Neural cell (in vitro differentiated cells): ENCODE measurements around the gene ACAD11. TPM values are rescaled to one million over a fixed set of nuclear protein-coding genes. Genes with fewer than 3 reads are reported as not detected.

Experiments used
- H2AFZ ChIP-seq: fragments of 200-600, 300-800 bp; sonication (generic), shearing (Covaris generic); 2 replicates; pipeline ENCODE4 v1.6.0; 2014; ENCODE audit warnings: low read depth, mild to moderate bottlenecking, antibody characterized with exemption, low read length, moderate library complexity
- H3F3A ChIP-seq: fragments of 200-600 bp; shearing (Covaris generic); 2 replicates; pipeline ENCODE4 v1.6.1; 2016; ENCODE audit warnings: mild to moderate bottlenecking, moderate library complexity, mixed read lengths, antibody characterized with exemption, low read length; ENCODE audit not compliant: insufficient read depth, poor library complexity, severe bottlenecking
- H3K27ac ChIP-seq: fragments of 200-600, 300-800 bp; sonication (generic), shearing (Covaris generic); 2 replicates; pipeline ENCODE4 v1.5.1; 2014; ENCODE audit warnings: mild to moderate bottlenecking, low read length, moderate library complexity
- H3K27me3 ChIP-seq: fragments of 300-800, 200-600 bp; sonication (generic), shearing (Covaris generic); 2 replicates; pipeline ENCODE4 v1.6.0; 2014; ENCODE audit warnings: mild to moderate bottlenecking, low read depth, low read length, moderate library complexity; ENCODE audit not compliant: insufficient read depth
- H3K36me3 ChIP-seq: fragments of 300-800, 200-600 bp; sonication (generic), shearing (Covaris generic); 2 replicates; pipeline ENCODE4 v1.5.1; 2014; ENCODE audit warnings: mild to moderate bottlenecking, antibody characterized with exemption, low read length, moderate library complexity; ENCODE audit not compliant: insufficient read depth
- H3K4me2 ChIP-seq: fragments of 300-800, 200-600 bp; sonication (generic), shearing (Covaris generic); 2 replicates; pipeline ENCODE4 v1.6.0; 2014; ENCODE audit warnings: mild to moderate bottlenecking, low read length
- H3K4me3 ChIP-seq: fragments of 300-800, 200-600 bp; sonication (generic), shearing (Covaris generic); 2 replicates; pipeline ENCODE4 v1.5.1; 2014; ENCODE audit warnings: mild to moderate bottlenecking, low read length, moderate library complexity
- H3K79me2 ChIP-seq: fragments of 200-600 bp; shearing (Covaris generic); replicated peaks from 2 replicates; pipeline ENCODE4 v1.6.0; 2014; ENCODE audit warnings: mild to moderate bottlenecking, low read length, moderate library complexity; ENCODE audit not compliant: insufficient read depth
- H3K9ac ChIP-seq: fragments of 300-800, 200-600 bp; sonication (generic), shearing (Covaris generic); 2 replicates; pipeline ENCODE4 v1.6.1; 2016; ENCODE audit warnings: mild to moderate bottlenecking, low read length, mixed read lengths
- H3K9me2 ChIP-seq: fragments of 200-600 bp; shearing (Covaris generic); 2 replicates; pipeline ENCODE4 v1.6.1; 2016; ENCODE audit warnings: mild to moderate bottlenecking, low read length, mixed read lengths; ENCODE audit not compliant: insufficient read depth
- H3K9me3 ChIP-seq: fragments of 200-600, 300-800 bp; sonication (generic), shearing (Covaris generic); 2 replicates; pipeline ENCODE4 v1.6.1; 2016; ENCODE audit warnings: mild to moderate bottlenecking, mixed run types, low read length, moderate library complexity, mixed read lengths
- H4K20me1 ChIP-seq: fragments of 200-600 bp; shearing (Covaris generic); 2 replicates; pipeline ENCODE4 v1.6.1; 2016; ENCODE audit warnings: mild to moderate bottlenecking, mixed run types; ENCODE audit not compliant: insufficient read depth
- CTCF ChIP-seq: fragments of 450-650 bp; IDR thresholded peaks from 2 replicates; pipeline ENCODE4 v1.5.1; 2014; ENCODE audit warnings: antibody characterized with exemption, mild to moderate bottlenecking, moderate library complexity; ENCODE audit not compliant: poor library complexity, severe bottlenecking
- EP300 ChIP-seq: fragments of 450-650 bp; conservative IDR thresholded peaks from 2 replicates; pipeline ENCODE4 v1.6.1; 2014; ENCODE audit warnings: antibody characterized with exemption, mild to moderate bottlenecking, moderate library complexity; ENCODE audit not compliant: poor library complexity, severe bottlenecking
- EZH2 ChIP-seq: fragments of 200-600, 300-800 bp; shearing (Covaris generic), sonication (generic); IDR thresholded peaks from 2 replicates; pipeline ENCODE4 v1.6.1; 2014; ENCODE audit warnings: antibody characterized with exemption, low read length, borderline replicate concordance, mild to moderate bottlenecking; ENCODE audit not compliant: insufficient read depth, poor library complexity, severe bottlenecking
- MXI1 ChIP-seq: fragments of 450-650 bp; conservative IDR thresholded peaks from 2 replicates; pipeline ENCODE4 v1.6.1; 2014; ENCODE audit warnings: antibody characterized with exemption, mild to moderate bottlenecking; ENCODE audit not compliant: poor library complexity, severe bottlenecking
- POLR2AphosphoS5 ChIP-seq: IDR thresholded peaks from 2 replicates; pipeline ENCODE4 v1.6.1; 2012
- RAD21 ChIP-seq: fragments of 450-650 bp; conservative IDR thresholded peaks from 2 replicates; pipeline ENCODE4 v1.6.1; 2014; ENCODE audit warnings: antibody characterized with exemption, mild to moderate bottlenecking, moderate library complexity
- SMC3 ChIP-seq: fragments of 450-650 bp; conservative IDR thresholded peaks from 2 replicates; pipeline ENCODE4 v1.6.1; 2014; ENCODE audit warnings: antibody characterized with exemption, mild to moderate bottlenecking, moderate library complexity; ENCODE audit not compliant: poor library complexity
- TAF1 ChIP-seq: IDR thresholded peaks from 2 replicates; pipeline ENCODE4 v1.6.1; 2012; ENCODE audit warnings: low read depth
- polyA plus RNA-seq: library from polyadenylated mRNA; depleted of rRNA; stranded (reverse); fragments of >200 nt; gene quantifications from 2 replicates; pipeline ENCODE4 v1.2.3, GENCODE V29; 2014
- TF ChIP-seq, protein P1 (sequence below): IDR thresholded peaks from 2 replicates; pipeline ENCODE4 v1.6.1; 2012; ENCODE audit warnings: borderline replicate concordance

ACAD11 gene
- polyA plus RNA-seq, 1 donor from 2014 or later = 19.2 TPM

DNA sequence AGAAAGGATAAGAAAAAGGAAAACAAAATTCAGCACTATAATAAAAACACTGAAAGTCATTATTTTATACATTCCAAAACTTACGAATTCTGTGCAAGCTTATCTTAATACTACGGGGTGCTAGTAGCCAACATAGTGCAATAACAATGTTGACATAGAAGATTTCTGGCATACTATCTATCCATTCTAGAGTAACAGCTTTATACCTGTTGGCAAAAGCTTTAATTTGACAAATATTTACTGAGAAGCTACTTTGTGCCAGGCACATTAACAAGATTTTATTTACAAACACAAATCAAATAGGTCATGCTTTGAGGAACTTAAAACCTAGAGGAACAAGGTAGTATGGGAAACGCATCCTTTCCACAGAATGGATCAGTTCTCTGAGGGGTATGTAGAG, 61.4 kb downstream of the ACAD11 start:
- Histone ChIP-seq H4K20me1 (no peaks in the 10 kb centered on the region), H3K27me3 (no peaks in the 10 kb centered on the region), H3F3A (no peaks in the 10 kb centered on the region), H3K4me3 (no peak overlapping the region), H3K9ac (no peak overlapping the region), H3K79me2 (no peaks in the 10 kb centered on the region), H3K9me3 (no peaks in the 10 kb centered on the region), H2AFZ (no peak overlapping the region), H3K4me2 (no peak overlapping the region), H3K27ac (no peak overlapping the region), H3K9me2 (no peaks in the 10 kb centered on the region), H3K36me3 (peaks cover 4% of the 10 kb centered on the region)
- no peak for TF ChIP-seq TAF1
- no peak for TF ChIP-seq MXI1

GRCh38 chr3:132597660-132598059, 61.9 kb downstream of the ACAD11 start:
- TF ChIP-seq EZH2 = no peak
- TF ChIP-seq SMC3 = no peak
- Histone ChIP-seq H3K4me3 (no peak overlapping the region), H2AFZ (no peak overlapping the region), H4K20me1 (no peaks in the 10 kb centered on the region), H3K9me3 (no peaks in the 10 kb centered on the region), H3K27me3 (no peaks in the 10 kb centered on the region), H3K36me3 (peaks cover 4% of the 10 kb centered on the region), H3K27ac (no peak overlapping the region), H3K4me2 (no peak overlapping the region), H3K9ac (no peak overlapping the region), H3F3A (no peaks in the 10 kb centered on the region), H3K79me2 (no peaks in the 10 kb centered on the region), H3K9me2 (no peaks in the 10 kb centered on the region)

GRCh38 chr3:132596816-132597433, 62.7 kb downstream of the ACAD11 start, which contains the start of gene ACKR4:
Gene ACKR4, plus strand, starts transcription at chr3:132597270. Its CDS starts 3,128 bp downstream, at chr3:132600398.
- no peak within 1 kb of the TSS for H3K27ac ChIP-seq
- TF ChIP-seq SMC3 (no peak), POLR2AphosphoS5 (no peak), RAD21 (no peak)
- H3K36me3 ChIP-seq = peaks cover 4% of the 10 kb centered on the region
- no peak within 1 kb of the TSS for H2AFZ ChIP-seq
- H3K4me2 ChIP-seq = no peak within 1 kb of the TSS
- H3K4me3 ChIP-seq = no peak within 1 kb of the TSS
- H4K20me1 ChIP-seq = no peaks in the 10 kb centered on the region
- H3K27me3 ChIP-seq = no peaks in the 10 kb centered on the region
- no peaks in the 10 kb centered on the region for H3K79me2 ChIP-seq
- no peak within 1 kb of the TSS for H3K9ac ChIP-seq
- no peaks in the 10 kb centered on the region for H3K9me2 ChIP-seq
- no peaks in the 10 kb centered on the region for H3K9me3 ChIP-seq
- no peaks in the 10 kb centered on the region for H3F3A ChIP-seq

- no peaks in the 10 kb centered on the region for H3F3A ChIP-seq
- H3K27me3 ChIP-seq = no peaks in the 10 kb centered on the region
- H3K9me2 ChIP-seq = no peaks in the 10 kb centered on the region
- H3K36me3 ChIP-seq = peaks cover 4% of the 10 kb centered on the region
- H4K20me1 ChIP-seq = no peaks in the 10 kb centered on the region
- no peak overlapping the region for H3K9ac ChIP-seq
- TF ChIP-seq EP300 (no peak), TAF1 (no peak), CTCF (no peak), MXI1 (no peak), EZH2 (no peak)
- TF ChIP-seq, protein P1, sequence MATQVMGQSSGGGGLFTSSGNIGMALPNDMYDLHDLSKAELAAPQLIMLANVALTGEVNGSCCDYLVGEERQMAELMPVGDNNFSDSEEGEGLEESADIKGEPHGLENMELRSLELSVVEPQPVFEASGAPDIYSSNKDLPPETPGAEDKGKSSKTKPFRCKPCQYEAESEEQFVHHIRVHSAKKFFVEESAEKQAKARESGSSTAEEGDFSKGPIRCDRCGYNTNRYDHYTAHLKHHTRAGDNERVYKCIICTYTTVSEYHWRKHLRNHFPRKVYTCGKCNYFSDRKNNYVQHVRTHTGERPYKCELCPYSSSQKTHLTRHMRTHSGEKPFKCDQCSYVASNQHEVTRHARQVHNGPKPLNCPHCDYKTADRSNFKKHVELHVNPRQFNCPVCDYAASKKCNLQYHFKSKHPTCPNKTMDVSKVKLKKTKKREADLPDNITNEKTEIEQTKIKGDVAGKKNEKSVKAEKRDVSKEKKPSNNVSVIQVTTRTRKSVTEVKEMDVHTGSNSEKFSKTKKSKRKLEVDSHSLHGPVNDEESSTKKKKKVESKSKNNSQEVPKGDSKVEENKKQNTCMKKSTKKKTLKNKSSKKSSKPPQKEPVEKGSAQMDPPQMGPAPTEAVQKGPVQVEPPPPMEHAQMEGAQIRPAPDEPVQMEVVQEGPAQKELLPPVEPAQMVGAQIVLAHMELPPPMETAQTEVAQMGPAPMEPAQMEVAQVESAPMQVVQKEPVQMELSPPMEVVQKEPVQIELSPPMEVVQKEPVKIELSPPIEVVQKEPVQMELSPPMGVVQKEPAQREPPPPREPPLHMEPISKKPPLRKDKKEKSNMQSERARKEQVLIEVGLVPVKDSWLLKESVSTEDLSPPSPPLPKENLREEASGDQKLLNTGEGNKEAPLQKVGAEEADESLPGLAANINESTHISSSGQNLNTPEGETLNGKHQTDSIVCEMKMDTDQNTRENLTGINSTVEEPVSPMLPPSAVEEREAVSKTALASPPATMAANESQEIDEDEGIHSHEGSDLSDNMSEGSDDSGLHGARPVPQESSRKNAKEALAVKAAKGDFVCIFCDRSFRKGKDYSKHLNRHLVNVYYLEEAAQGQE = no peak
- H2AFZ ChIP-seq = no peak overlapping the region
- no peaks in the 10 kb centered on the region for H3K9me3 ChIP-seq
- H3K4me2 ChIP-seq = no peak overlapping the region
- no peaks in the 10 kb centered on the region for H3K79me2 ChIP-seq
- no peak overlapping the region for H3K27ac ChIP-seq
- no peak overlapping the region for H3K4me3 ChIP-seq
Observed at GRCh38 chr3:132596326-132596725, 63.3 kb downstream of the ACAD11 start.
